ENCODE results near the gene SCN8A.

The SCN8A gene

GRCh38 chr12:51647647-51648046 lies 56.6 kb downstream of the SCN8A start:
- no peak overlapping the region for H3K4me3 ChIP-seq (ENCODE audit: severe bottlenecking)
- DNase-seq (ENCODE audit: low spot score) (no peak), ATAC-seq (ENCODE audit: low read depth) (no peak)
- no peaks in the 10 kb centered on the region for H3K4me1 ChIP-seq (ENCODE audit: insufficient read depth, poor library complexity, severe bottlenecking)
- TF ChIP-seq CTCF (IDR thresholded peaks at IDR 0.05; ENCODE audit: poor library complexity, severe bottlenecking): no peak
- peaks cover 3% of the 10 kb centered on the region for H3K27me3 ChIP-seq (ENCODE audit: insufficient read depth, poor library complexity, severe bottlenecking)
- no peak overlapping the region for H3K27ac ChIP-seq (ENCODE audit: poor library complexity, severe bottlenecking)
- no peaks in the 10 kb centered on the region for H3K9me3 ChIP-seq (ENCODE audit: severe bottlenecking)
- no peaks in the 10 kb centered on the region for H3K36me3 ChIP-seq (ENCODE audit: low read depth)

GRCh38 chr12:51653431-51653830 lies 62.4 kb downstream of the SCN8A start:
- no peaks in the 10 kb centered on the region for H3K9me3 ChIP-seq (ENCODE audit: severe bottlenecking)
- no peaks in the 10 kb centered on the region for H3K36me3 ChIP-seq (ENCODE audit: low read depth)
- DNase-seq (ENCODE audit: low spot score): no peak
- H3K27ac ChIP-seq (ENCODE audit: poor library complexity, severe bottlenecking): no peak overlapping the region
- H3K4me3 ChIP-seq (ENCODE audit: severe bottlenecking): no peak overlapping the region
- no peaks in the 10 kb centered on the region for H3K27me3 ChIP-seq (ENCODE audit: insufficient read depth, poor library complexity, severe bottlenecking)
- no peaks in the 10 kb centered on the region for H3K4me1 ChIP-seq (ENCODE audit: insufficient read depth, poor library complexity, severe bottlenecking)
- no peak for ATAC-seq (ENCODE audit: low read depth)
- TF ChIP-seq CTCF (IDR thresholded peaks at IDR 0.05; ENCODE audit: poor library complexity, severe bottlenecking): no peak

- Histone ChIP-seq H3K4me1 (ENCODE audit: insufficient read depth, poor library complexity, severe bottlenecking) (no peaks in the 10 kb centered on the region), H3K9me3 (ENCODE audit: severe bottlenecking) (no peaks in the 10 kb centered on the region), H3K36me3 (ENCODE audit: low read depth) (no peaks in the 10 kb centered on the region), H3K27me3 (ENCODE audit: insufficient read depth, poor library complexity, severe bottlenecking) (no peaks in the 10 kb centered on the region), H3K4me3 (ENCODE audit: severe bottlenecking) (no peak overlapping the region), H3K27ac (ENCODE audit: poor library complexity, severe bottlenecking) (no peak overlapping the region)
- DNase-seq (ENCODE audit: low spot score) (no peak), ATAC-seq (ENCODE audit: low read depth) (no peak)
- no peak for TF ChIP-seq CTCF (IDR thresholded peaks at IDR 0.05; ENCODE audit: poor library complexity, severe bottlenecking)
Observed at GRCh38 chr12:51661199-51661598, 70.2 kb downstream of the SCN8A start.

- H3K9me3 ChIP-seq (ENCODE audit: severe bottlenecking): no peaks in the 10 kb centered on the region
- H3K27me3 ChIP-seq (ENCODE audit: insufficient read depth, poor library complexity, severe bottlenecking): no peaks in the 10 kb centered on the region
- no peak for TF ChIP-seq CTCF (IDR thresholded peaks at IDR 0.05; ENCODE audit: poor library complexity, severe bottlenecking)
- H3K36me3 ChIP-seq (ENCODE audit: low read depth): no peaks in the 10 kb centered on the region
- H3K27ac ChIP-seq (ENCODE audit: poor library complexity, severe bottlenecking): no peak overlapping the region
- ATAC-seq (ENCODE audit: low read depth): no peak
- H3K4me3 ChIP-seq (ENCODE audit: severe bottlenecking): no peak overlapping the region
- H3K4me1 ChIP-seq (ENCODE audit: insufficient read depth, poor library complexity, severe bottlenecking): no peaks in the 10 kb centered on the region
- no peak for DNase-seq (ENCODE audit: low spot score)
Observed at GRCh38 chr12:51661836-51662235, 70.8 kb downstream of the SCN8A start.

GRCh38 chr12:51662728-51663154 lies 71.7 kb downstream of the SCN8A start:
- ATAC-seq (ENCODE audit: low read depth): no peak
- no peak for DNase-seq (ENCODE audit: low spot score)
- H3K9me3 ChIP-seq (ENCODE audit: severe bottlenecking): no peaks in the 10 kb centered on the region

More at GRCh38 chr12:51662728-51663154, 71.7 kb downstream of the SCN8A start:
- no peak for TF ChIP-seq CTCF (IDR thresholded peaks at IDR 0.05; ENCODE audit: poor library complexity, severe bottlenecking)
- Histone ChIP-seq H3K36me3 (ENCODE audit: low read depth) (no peaks in the 10 kb centered on the region), H3K4me3 (ENCODE audit: severe bottlenecking) (no peak overlapping the region), H3K4me1 (ENCODE audit: insufficient read depth, poor library complexity, severe bottlenecking) (no peaks in the 10 kb centered on the region), H3K27me3 (ENCODE audit: insufficient read depth, poor library complexity, severe bottlenecking) (no peaks in the 10 kb centered on the region), H3K27ac (ENCODE audit: poor library complexity, severe bottlenecking) (no peak overlapping the region)

Data from RWPE2 (cell line).